Left forelimb (tissue), 1 donor: ENCODE measurements around the gene GREM2.

ENCODE experiments used
- DNase-seq: peaks from one replicate; pipeline ENCODE4 v3.0.0-alpha.2; 2018; ENCODE audit warnings: low spot score

The GREM2 gene

GRCh38 chr1:240611619-240612480 lies at the start of gene GREM2:
GREM2 (minus strand) TSS chr1:240612155; CDS start chr1:240493475, 118,680 bp downstream.
- DNase-seq = peak; percentile 78

GRCh38 chr1:240658312-240658960 lies 46.5 kb upstream of the GREM2 start:
- DNase-seq = no peak

GRCh38 chr1:240656531-240656930 lies 44.6 kb upstream of the GREM2 start:
- DNase-seq = no peak

- no peak for DNase-seq
Measured at GRCh38 chr1:240652961-240653409, 41.0 kb upstream of the GREM2 start.

GRCh38 chr1:240652549-240652948 lies 40.6 kb upstream of the GREM2 start:
- DNase-seq = peak; percentile 65

GRCh38 chr1:240650877-240651276 lies 38.9 kb upstream of the GREM2 start:
- DNase-seq = no peak

- no peak for DNase-seq
Measured at GRCh38 chr1:240649733-240650721, 38.1 kb upstream of the GREM2 start.

- no peak for DNase-seq
Measured at GRCh38 chr1:240646571-240647240, 34.8 kb upstream of the GREM2 start.

GRCh38 chr1:240644732-240645131 lies 32.8 kb upstream of the GREM2 start:
- DNase-seq = no peak

- no peak for DNase-seq
Measured at GRCh38 chr1:240635466-240636256, 23.7 kb upstream of the GREM2 start.

- no peak for DNase-seq
Measured at GRCh38 chr1:240630409-240630808, 18.5 kb upstream of the GREM2 start.

GRCh38 chr1:240621249-240621648 lies 9.3 kb upstream of the GREM2 start:
- DNase-seq = no peak

- no peak for DNase-seq
Measured at GRCh38 chr1:240619906-240620621, 8.1 kb upstream of the GREM2 start.

- DNase-seq = no peak
Measured at GRCh38 chr1:240619357-240619756, 7.4 kb upstream of the GREM2 start.

- DNase-seq = no peak
Measured at GRCh38 chr1:240618946-240619345, 7.0 kb upstream of the GREM2 start.

GRCh38 chr1:240616018-240616417 lies 4.1 kb upstream of the GREM2 start:
- DNase-seq = no peak

GRCh38 chr1:240613356-240614142 lies 1.6 kb upstream of the GREM2 start:
- DNase-seq = no peak

- DNase-seq = no peak
Measured at GRCh38 chr1:240612811-240613210, 856 bp upstream of the GREM2 start.

GRCh38 chr1:240611228-240611618 lies 732 bp downstream of the GREM2 start:
- DNase-seq = no peak
